Astrocyte (in vitro differentiated cells and primary cell): ENCODE measurements around the gene PLCL1. TPM values are rescaled to one million over a fixed set of nuclear protein-coding genes. Genes with fewer than 3 reads are reported as not detected.
"Not testable (repeated sequence)": the region's sequence is repeated elsewhere in the genome, so short reads cannot be mapped to it uniquely, and the experiment has no call there.

ENCODE experiments used
- DNase-seq: peaks from one replicate; pipeline ENCODE4 v3.0.0-alpha.2; 2010; ENCODE audit warnings: low read depth
- FAIRE-seq: peaks from 2 replicates; lab custom pipeline; 2011; peaks lifted over from hg19 to GRCh38; lab: Jason Lieb, UNC
- H2AFZ ChIP-seq: 2 replicates; pipeline ENCODE4 v1.6.0; 2012; ENCODE audit warnings: low read depth, low read length, inconsistent platforms
- H3K27ac ChIP-seq: 2 replicates; pipeline ENCODE4 v1.5.1; 2011; ENCODE audit warnings: low read depth, low read length, inconsistent platforms
- H3K27me3 ChIP-seq: 2 replicates; pipeline ENCODE4 v1.6.0; 2011; ENCODE audit warnings: low read length, inconsistent platforms; ENCODE audit not compliant: insufficient read depth
- H3K36me3 ChIP-seq: 2 replicates; pipeline ENCODE4 v1.5.1; 2011; ENCODE audit warnings: low read length, inconsistent platforms; ENCODE audit not compliant: insufficient read depth
- H3K4me1 ChIP-seq: 2 replicates; pipeline ENCODE4 v1.5.1; 2011; ENCODE audit warnings: low read length, inconsistent platforms; ENCODE audit not compliant: insufficient read depth
- H3K4me2 ChIP-seq: 2 replicates; pipeline ENCODE4 v1.6.0; 2012; ENCODE audit warnings: low read length, inconsistent platforms
- H3K4me3 ChIP-seq: 2 replicates; pipeline ENCODE4 v1.5.1; 2011; ENCODE audit warnings: low read depth, mild to moderate bottlenecking, low read length, inconsistent platforms; ENCODE audit not compliant: insufficient read depth
- H3K79me2 ChIP-seq: 2 replicates; pipeline ENCODE4 v1.6.0; 2012; ENCODE audit warnings: mild to moderate bottlenecking, low read length, inconsistent platforms; ENCODE audit not compliant: insufficient read depth
- H3K9ac ChIP-seq: 2 replicates; pipeline ENCODE4 v1.6.0; 2012; ENCODE audit warnings: mild to moderate bottlenecking, low read length, inconsistent platforms
- H3K9me3 ChIP-seq: 2 replicates; pipeline ENCODE4 v1.5.1; 2012; ENCODE audit warnings: low read depth, mild to moderate bottlenecking, low read length, inconsistent platforms; ENCODE audit not compliant: insufficient read depth
- H4K20me1 ChIP-seq: 2 replicates; pipeline ENCODE4 v1.6.0; 2012; ENCODE audit warnings: low read length, inconsistent platforms; ENCODE audit not compliant: insufficient read depth
- H3K27ac Mint-ChIP-seq: one replicate; pipeline ENCODE4 v1.8.0; 2021; ENCODE audit warnings: mild to moderate bottlenecking, mixed read lengths; ENCODE audit not compliant: unreplicated experiment
- H3K27me3 Mint-ChIP-seq: one replicate; pipeline ENCODE4 v1.8.0; 2021; ENCODE audit warnings: low read depth, mixed read lengths; ENCODE audit not compliant: unreplicated experiment
- H3K36me3 Mint-ChIP-seq: one replicate; pipeline ENCODE4 v1.8.0; 2021; ENCODE audit warnings: low read depth, mixed read lengths; ENCODE audit not compliant: unreplicated experiment
- H3K4me1 Mint-ChIP-seq: one replicate; pipeline ENCODE4 v1.8.0; 2021; ENCODE audit warnings: low read depth, mixed read lengths; ENCODE audit not compliant: unreplicated experiment
- H3K4me3 Mint-ChIP-seq: one replicate; pipeline ENCODE4 v1.8.0; 2021; ENCODE audit warnings: mild to moderate bottlenecking, moderate library complexity, mixed read lengths; ENCODE audit not compliant: unreplicated experiment
- H3K9me3 Mint-ChIP-seq: one replicate; pipeline ENCODE4 v1.8.0; 2021; ENCODE audit warnings: mild to moderate bottlenecking, mixed read lengths; ENCODE audit not compliant: unreplicated experiment
- CTCF ChIP-seq: IDR thresholded peaks from 2 replicates; pipeline ENCODE4 v1.5.1; 2011; ENCODE audit warnings: low read depth, mild to moderate bottlenecking, inconsistent platforms, low read length, moderate library complexity; ENCODE audit not compliant: insufficient read depth
- EZH2 ChIP-seq: IDR thresholded peaks from 2 replicates; pipeline ENCODE4 v1.6.1; 2012; ENCODE audit warnings: mild to moderate bottlenecking, low read length, inconsistent platforms; ENCODE audit not compliant: insufficient read depth
- total RNA-seq: library from RNA; stranded (reverse); gene quantifications from 2 replicates; pipeline ENCODE4 v1.2.1, GENCODE V29; 2021

The PLCL1 gene
- total RNA-seq, 1 donor from 2014 or later, result 0.84 TPM

GRCh38 chr2:197822333-197822732 is 17.9 kb downstream of the PLCL1 start:
- Histone ChIP-seq H2AFZ (no peak overlapping the region), H3K79me2 (no peaks in the 10 kb centered on the region), H3K4me2 (no peak overlapping the region), H3K9ac (no peak overlapping the region), H3K9me3 (no peaks in the 10 kb centered on the region), H3K27ac (no peak overlapping the region), H3K4me1 (no peaks in the 10 kb centered on the region), H3K36me3 (no peaks in the 10 kb centered on the region), H3K4me3 (no peak overlapping the region), H4K20me1 (no peaks in the 10 kb centered on the region), H3K27me3 (no peaks in the 10 kb centered on the region)
- FAIRE-seq (no peak), DNase-seq (no peak)
- Mint-ChIP-seq H3K36me3 (peaks cover 2% of the 10 kb centered on the region), H3K4me1 (no peaks in the 10 kb centered on the region), H3K27ac (no peak overlapping the region), H3K27me3 (peaks cover 5% of the 10 kb centered on the region), H3K4me3 (no peak overlapping the region), H3K9me3 (no peaks in the 10 kb centered on the region)
- TF ChIP-seq CTCF (no peak), EZH2 (no peak)

GRCh38 chr2:197827618-197828017 is 23.2 kb downstream of the PLCL1 start:
- H3K27me3 Mint-ChIP-seq, result no peaks in the 10 kb centered on the region
- H3K79me2 ChIP-seq, result no peaks in the 10 kb centered on the region
- FAIRE-seq (no peak), DNase-seq (peak; percentile 26)
- H3K9me3 ChIP-seq, result no peaks in the 10 kb centered on the region
- H4K20me1 ChIP-seq, result no peaks in the 10 kb centered on the region
- H2AFZ ChIP-seq, result no peak overlapping the region
- H3K4me3 Mint-ChIP-seq, result no peak overlapping the region
- H3K27ac Mint-ChIP-seq, result no peak overlapping the region
- H3K4me1 ChIP-seq, result no peaks in the 10 kb centered on the region
- peaks cover 2% of the 10 kb centered on the region for H3K36me3 Mint-ChIP-seq
- peaks cover 6% of the 10 kb centered on the region for H3K9me3 Mint-ChIP-seq
- H3K27me3 ChIP-seq, result no peaks in the 10 kb centered on the region
- no peak overlapping the region for H3K9ac ChIP-seq
- H3K4me3 ChIP-seq, result no peak overlapping the region
- H3K36me3 ChIP-seq, result no peaks in the 10 kb centered on the region
- TF ChIP-seq EZH2, result no peak
- no peak for TF ChIP-seq CTCF
- H3K4me2 ChIP-seq, result no peak overlapping the region
- no peak overlapping the region for H3K27ac ChIP-seq
- H3K4me1 Mint-ChIP-seq, result peaks cover 3% of the 10 kb centered on the region

- TF ChIP-seq CTCF (no peak), EZH2 (no peak)
- FAIRE-seq (no peak), DNase-seq (peak; percentile 22)
- Mint-ChIP-seq H3K27ac (no peak overlapping the region), H3K4me3 (no peak overlapping the region), H3K27me3 (no peaks in the 10 kb centered on the region), H3K4me1 (peaks cover 3% of the 10 kb centered on the region), H3K36me3 (peaks cover 2% of the 10 kb centered on the region), H3K9me3 (peaks cover 6% of the 10 kb centered on the region)
- no peak overlapping the region for H3K4me3 ChIP-seq
- H3K79me2 ChIP-seq, result no peaks in the 10 kb centered on the region
- H3K27me3 ChIP-seq, result no peaks in the 10 kb centered on the region
- H3K36me3 ChIP-seq, result no peaks in the 10 kb centered on the region
- no peaks in the 10 kb centered on the region for H3K4me1 ChIP-seq
- no peak overlapping the region for H3K27ac ChIP-seq
- H3K9ac ChIP-seq, result no peak overlapping the region
- no peak overlapping the region for H3K4me2 ChIP-seq
- H3K9me3 ChIP-seq, result no peaks in the 10 kb centered on the region
- H4K20me1 ChIP-seq, result no peaks in the 10 kb centered on the region
- H2AFZ ChIP-seq, result no peak overlapping the region
Observed at GRCh38 chr2:197828464-197829135, 24.2 kb downstream of the PLCL1 start.

GRCh38 chr2:197834771-197835170 is 30.4 kb downstream of the PLCL1 start:
- not testable (repeated sequence) for H3K79me2 ChIP-seq, H3K27me3 ChIP-seq, H2AFZ ChIP-seq, H3K27me3 Mint-ChIP-seq, H3K9me3 Mint-ChIP-seq, H3K4me1 Mint-ChIP-seq, DNase-seq, H3K27ac ChIP-seq, H4K20me1 ChIP-seq, H3K4me3 Mint-ChIP-seq, H3K9me3 ChIP-seq, H3K36me3 ChIP-seq, FAIRE-seq, H3K4me2 ChIP-seq, H3K36me3 Mint-ChIP-seq, H3K4me1 ChIP-seq, H3K4me3 ChIP-seq, H3K27ac Mint-ChIP-seq, H3K9ac ChIP-seq
